ENCODE measurements around the gene NEO1.

Gene NEO1

GRCh38 chr15:73141216-73141900 is 89.1 kb downstream of the NEO1 start:
- DNase-seq (no peak), ATAC-seq (ENCODE audit: insufficient read depth, low read depth) (no peak)
- no peaks in the 10 kb centered on the region for H3K27me3 ChIP-seq (ENCODE audit: insufficient read depth, low read length, poor library complexity)
- H3K79me2 ChIP-seq (ENCODE audit: insufficient read depth, low read length), result no peaks in the 10 kb centered on the region
- H3K9ac ChIP-seq (ENCODE audit: low read depth, low read length), result no peak overlapping the region
- H3K9me3 ChIP-seq (ENCODE audit: insufficient read depth, low read length, severe bottlenecking), result no peaks in the 10 kb centered on the region
- H3K4me3 ChIP-seq (ENCODE audit: low read depth in 1 of 2, low read length in 2 of 2), result no peak overlapping the region
- no peak overlapping the region for H2AFZ ChIP-seq (ENCODE audit: low read depth, low read length)
- no peaks in the 10 kb centered on the region for H3K4me1 ChIP-seq (ENCODE audit: insufficient read depth, low read length)
- no peak for TF ChIP-seq CTCF (IDR thresholded peaks at IDR 0.05; ENCODE audit: borderline replicate concordance, extremely low read depth, low read length, poor library complexity, severe bottlenecking)
- no peak for TF ChIP-seq EZH2 (IDR thresholded peaks at IDR 0.05; ENCODE audit: borderline replicate concordance, low read depth, low read length, severe bottlenecking)
- H4K20me1 ChIP-seq (ENCODE audit: insufficient read depth, low read length), result no peaks in the 10 kb centered on the region
- H3K27ac ChIP-seq (ENCODE audit: low read length), result no peak overlapping the region
- H3K36me3 ChIP-seq (ENCODE audit: insufficient read depth, low read length), result no peaks in the 10 kb centered on the region
- H3K4me2 ChIP-seq (ENCODE audit: insufficient read depth, low read length), result no peak overlapping the region

- no peaks in the 10 kb centered on the region for H3K4me1 ChIP-seq (ENCODE audit: insufficient read depth, low read length)
- no peaks in the 10 kb centered on the region for H4K20me1 ChIP-seq (ENCODE audit: insufficient read depth, low read length)
- no peak overlapping the region for H3K27ac ChIP-seq (ENCODE audit: low read length)
- TF ChIP-seq EZH2 (IDR thresholded peaks at IDR 0.05; ENCODE audit: borderline replicate concordance, low read depth, low read length, severe bottlenecking) (no peak), CTCF (IDR thresholded peaks at IDR 0.05; ENCODE audit: borderline replicate concordance, extremely low read depth, low read length, poor library complexity, severe bottlenecking) (no peak)
- no peaks in the 10 kb centered on the region for H3K27me3 ChIP-seq (ENCODE audit: insufficient read depth, low read length, poor library complexity)
- H3K36me3 ChIP-seq (ENCODE audit: insufficient read depth, low read length), result no peaks in the 10 kb centered on the region
- ATAC-seq (ENCODE audit: insufficient read depth, low read depth) (no peak), DNase-seq (no peak)
- no peak overlapping the region for H3K4me2 ChIP-seq (ENCODE audit: insufficient read depth, low read length)
- H2AFZ ChIP-seq (ENCODE audit: low read depth, low read length), result no peak overlapping the region
- H3K79me2 ChIP-seq (ENCODE audit: insufficient read depth, low read length), result no peaks in the 10 kb centered on the region
- no peaks in the 10 kb centered on the region for H3K9me3 ChIP-seq (ENCODE audit: insufficient read depth, low read length, severe bottlenecking)
- H3K9ac ChIP-seq (ENCODE audit: low read depth, low read length), result no peak overlapping the region
- H3K4me3 ChIP-seq (ENCODE audit: low read depth in 1 of 2, low read length in 2 of 2), result no peak overlapping the region
These were observed 90.8 kb downstream of the NEO1 start for GRCh38 chr15:73142802-73143762.

GRCh38 chr15:73143763-73144155 is 91.5 kb downstream of the NEO1 start:
- H3K9me3 ChIP-seq (ENCODE audit: insufficient read depth, low read length, severe bottlenecking), result no peaks in the 10 kb centered on the region
- ATAC-seq (ENCODE audit: insufficient read depth, low read depth) (no peak), DNase-seq (no peak)
- H3K4me3 ChIP-seq (ENCODE audit: low read depth in 1 of 2, low read length in 2 of 2), result no peak overlapping the region
- no peak overlapping the region for H2AFZ ChIP-seq (ENCODE audit: low read depth, low read length)
- H4K20me1 ChIP-seq (ENCODE audit: insufficient read depth, low read length), result no peaks in the 10 kb centered on the region
- no peak overlapping the region for H3K4me2 ChIP-seq (ENCODE audit: insufficient read depth, low read length)
- H3K79me2 ChIP-seq (ENCODE audit: insufficient read depth, low read length), result no peaks in the 10 kb centered on the region
- H3K9ac ChIP-seq (ENCODE audit: low read depth, low read length), result no peak overlapping the region
- TF ChIP-seq CTCF (IDR thresholded peaks at IDR 0.05; ENCODE audit: borderline replicate concordance, extremely low read depth, low read length, poor library complexity, severe bottlenecking), result no peak
- no peak for TF ChIP-seq EZH2 (IDR thresholded peaks at IDR 0.05; ENCODE audit: borderline replicate concordance, low read depth, low read length, severe bottlenecking)
- no peaks in the 10 kb centered on the region for H3K4me1 ChIP-seq (ENCODE audit: insufficient read depth, low read length)
- H3K27me3 ChIP-seq (ENCODE audit: insufficient read depth, low read length, poor library complexity), result no peaks in the 10 kb centered on the region
- no peak overlapping the region for H3K27ac ChIP-seq (ENCODE audit: low read length)
- no peaks in the 10 kb centered on the region for H3K36me3 ChIP-seq (ENCODE audit: insufficient read depth, low read length)
